GM19193 (cell line): Measurements from ENCODE around the gene HACL1.

Source experiments
- POLR2A ChIP-seq: IDR thresholded peaks from 4 replicates; pipeline ENCODE4 v1.6.1; 2011; ENCODE audit not compliant: insufficient read depth, insufficient read length; ENCODE audit errors: extremely low read depth

The HACL1 gene

GRCh38 chr3:15557511-15557946 is 43.8 kb downstream of the HACL1 start:
- TF ChIP-seq POLR2A = no peak

GRCh38 chr3:15556512-15556911 is 44.9 kb downstream of the HACL1 start:
- no peak for TF ChIP-seq POLR2A

- no peak for TF ChIP-seq POLR2A
Observed at GRCh38 chr3:15553749-15554148, 47.6 kb downstream of the HACL1 start.

GRCh38 chr3:15551902-15552301 is 49.5 kb downstream of the HACL1 start:
- no peak for TF ChIP-seq POLR2A

- TF ChIP-seq POLR2A = no peak
Observed at GRCh38 chr3:15549846-15550245, 51.5 kb downstream of the HACL1 start.

- TF ChIP-seq POLR2A = no peak
Observed at GRCh38 chr3:15542614-15543013, 58.8 kb downstream of the HACL1 start.

- TF ChIP-seq POLR2A = no peak
Observed at GRCh38 chr3:15541371-15541770, 60.0 kb downstream of the HACL1 start.

GRCh38 chr3:15539066-15539465 is 62.3 kb downstream of the HACL1 start:
- no peak for TF ChIP-seq POLR2A

GRCh38 chr3:15538345-15538744 is 63.0 kb downstream of the HACL1 start:
- TF ChIP-seq POLR2A = no peak

GRCh38 chr3:15536856-15537255 is 64.5 kb downstream of the HACL1 start:
- TF ChIP-seq POLR2A = no peak

GRCh38 chr3:15535732-15536131 is 65.6 kb downstream of the HACL1 start:
- no peak for TF ChIP-seq POLR2A

GRCh38 chr3:15531346-15531745 is 70.0 kb downstream of the HACL1 start:
- no peak for TF ChIP-seq POLR2A

- no peak for TF ChIP-seq POLR2A
Observed at GRCh38 chr3:15528854-15529537, 72.4 kb downstream of the HACL1 start.

GRCh38 chr3:15527031-15527459 is 74.3 kb downstream of the HACL1 start:
- TF ChIP-seq POLR2A = no peak

GRCh38 chr3:15525790-15526189 is 75.6 kb downstream of the HACL1 start:
- TF ChIP-seq POLR2A = no peak

- TF ChIP-seq POLR2A = no peak
Observed at GRCh38 chr3:15523660-15524417, 77.5 kb downstream of the HACL1 start.

GRCh38 chr3:15522016-15522415 is 79.4 kb downstream of the HACL1 start:
- TF ChIP-seq POLR2A = no peak

GRCh38 chr3:15521573-15521965 is 79.8 kb downstream of the HACL1 start, which contains the start of gene COLQ:
TSS of gene COLQ (minus strand) at chr3:15521706. CDS start at chr3:15521625, 81 bp downstream.
- no peak for TF ChIP-seq POLR2A
